ENCODE measurements around the gene ELMO1. TPM values are rescaled to one million over a fixed set of nuclear protein-coding genes. Genes with fewer than 3 reads are reported as not detected.
A peak's percentile ranks its signal among the peaks of the same experiment; 100 is the strongest.

The ELMO1 gene
- total RNA-seq, 4 donors from 2014 or later = 31.1 to 42.9 (median 38.7) TPM

DNA sequence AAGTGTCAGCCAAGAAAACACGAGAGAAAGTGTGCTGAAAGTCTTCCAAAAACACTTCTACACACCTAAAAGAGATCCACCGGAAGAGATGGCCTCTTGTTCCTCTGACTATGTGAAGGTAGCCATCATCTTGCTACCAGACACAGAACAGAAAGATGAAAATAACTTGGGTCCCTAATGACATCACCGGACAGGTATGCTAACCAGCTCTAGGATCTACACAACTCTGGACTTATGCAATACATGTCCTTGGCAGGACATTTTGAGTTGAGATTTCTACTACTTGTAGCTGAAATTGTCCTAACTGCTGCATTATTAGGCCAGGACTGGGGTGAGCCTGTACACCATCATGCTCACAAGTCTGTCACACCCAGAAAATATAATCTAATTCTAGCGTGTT lies 358.7 kb downstream of the ELMO1 start:
- H3K9me3 ChIP-seq = no peaks in the 10 kb centered on the region
- peaks cover 0 to 2% (median under 1%) of the 10 kb centered on the region in 4 donors for H3K36me3 ChIP-seq
- 73% methylated on average over 4 of the region's 4 CpGs for WGBS
- peak overlapping the region; percentile 74 to 82 (median 75) for H3K27ac ChIP-seq (replicated peaks in 1 of 4)
- intact Hi-C loops (cut with DNase I) = no loop called here
- H3K27me3 ChIP-seq = no peaks in the 10 kb centered on the region
- H3K4me1 ChIP-seq = peaks cover 13 to 67% (median 55%) of the 10 kb centered on the region in 4 donors
- H3K4me3 ChIP-seq = no peak overlapping the region
- DNase-seq (ENCODE audit: extremely low spot score) = peak; percentile 90
- TF ChIP-seq, protein P1, sequence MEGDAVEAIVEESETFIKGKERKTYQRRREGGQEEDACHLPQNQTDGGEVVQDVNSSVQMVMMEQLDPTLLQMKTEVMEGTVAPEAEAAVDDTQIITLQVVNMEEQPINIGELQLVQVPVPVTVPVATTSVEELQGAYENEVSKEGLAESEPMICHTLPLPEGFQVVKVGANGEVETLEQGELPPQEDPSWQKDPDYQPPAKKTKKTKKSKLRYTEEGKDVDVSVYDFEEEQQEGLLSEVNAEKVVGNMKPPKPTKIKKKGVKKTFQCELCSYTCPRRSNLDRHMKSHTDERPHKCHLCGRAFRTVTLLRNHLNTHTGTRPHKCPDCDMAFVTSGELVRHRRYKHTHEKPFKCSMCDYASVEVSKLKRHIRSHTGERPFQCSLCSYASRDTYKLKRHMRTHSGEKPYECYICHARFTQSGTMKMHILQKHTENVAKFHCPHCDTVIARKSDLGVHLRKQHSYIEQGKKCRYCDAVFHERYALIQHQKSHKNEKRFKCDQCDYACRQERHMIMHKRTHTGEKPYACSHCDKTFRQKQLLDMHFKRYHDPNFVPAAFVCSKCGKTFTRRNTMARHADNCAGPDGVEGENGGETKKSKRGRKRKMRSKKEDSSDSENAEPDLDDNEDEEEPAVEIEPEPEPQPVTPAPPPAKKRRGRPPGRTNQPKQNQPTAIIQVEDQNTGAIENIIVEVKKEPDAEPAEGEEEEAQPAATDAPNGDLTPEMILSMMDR (IDR thresholded peaks at IDR 0.05) = no peak
- TF ChIP-seq POLR2A (IDR thresholded peaks at IDR 0.05; ENCODE audit: low read depth) = no peak
- peak; percentile 47 to 80 for TF ChIP-seq POLR2AphosphoS5 (IDR thresholded peaks at IDR 0.05)

DNA sequence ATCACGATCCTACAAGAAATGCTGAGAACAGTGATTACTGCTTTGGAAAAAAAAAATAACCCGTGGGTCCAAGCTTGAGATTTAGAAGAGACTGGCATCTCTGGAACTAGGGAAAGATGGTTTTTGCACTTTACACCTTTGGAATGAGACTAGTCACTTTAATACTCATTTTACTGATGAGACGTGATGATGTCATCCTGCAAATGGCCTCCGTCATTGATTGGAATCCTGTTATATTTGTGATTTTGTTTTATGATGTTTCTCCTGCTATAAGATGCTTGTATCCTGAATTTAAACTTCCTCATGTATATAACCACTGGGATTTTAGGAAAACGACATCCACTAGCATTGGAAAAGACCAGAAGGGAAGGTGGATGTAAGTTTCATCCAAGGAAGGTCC lies 363.1 kb downstream of the ELMO1 start:
- TF ChIP-seq, protein P1 (IDR thresholded peaks at IDR 0.05) = no peak
- TF ChIP-seq POLR2AphosphoS5 (IDR thresholded peaks at IDR 0.05) (no peak), POLR2A (IDR thresholded peaks at IDR 0.05; ENCODE audit: low read depth) (no peak), EP300 (IDR thresholded peaks at IDR 0.05) (no peak)
- H3K27me3 ChIP-seq = no peaks in the 10 kb centered on the region
- H3K4me1 ChIP-seq = peaks cover 27 to 82% (median 72%) of the 10 kb centered on the region in 4 donors
- H3K4me3 ChIP-seq = no peak overlapping the region
- intact Hi-C loops (cut with DNase I) = no loop called here
- WGBS = 90% methylated on average over 5 of the region's 5 CpGs
- no peaks in the 10 kb centered on the region for H3K36me3 ChIP-seq
- peak overlapping the region in 2 of 4 donors; percentile 1 to 81 for H3K27ac ChIP-seq (replicated peaks in 1 of 4)
- no peaks in the 10 kb centered on the region for H3K9me3 ChIP-seq
- DNase-seq (ENCODE audit: extremely low spot score) = peak; percentile 12

DNA sequence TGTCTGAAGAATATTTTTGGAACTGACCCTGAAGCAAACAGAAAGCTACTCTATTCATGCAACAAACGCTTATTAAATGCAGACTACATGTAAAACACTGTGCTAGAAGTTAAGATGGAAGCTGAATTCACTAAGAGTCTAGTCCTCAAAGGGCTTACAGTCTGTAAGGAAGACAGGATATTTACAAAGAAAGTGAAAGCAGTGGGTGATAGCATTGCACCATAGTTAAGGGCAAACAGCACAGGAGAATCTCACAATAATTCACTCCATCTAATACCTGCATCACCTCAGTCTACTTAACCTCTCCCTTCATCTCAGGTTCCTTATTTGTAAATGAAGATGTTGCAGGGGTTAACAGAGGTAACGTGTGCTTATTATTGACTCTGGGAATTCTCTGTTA lies 364.4 kb downstream of the ELMO1 start:
- H3K4me1 ChIP-seq = peaks cover 16 to 69% (median 59%) of the 10 kb centered on the region in 4 donors
- intact Hi-C loops (cut with DNase I) = loop anchor here (5.0 kb wide), 1 partner anchor 52 kb away; no protein-coding TSS in a partner anchor

DNA sequence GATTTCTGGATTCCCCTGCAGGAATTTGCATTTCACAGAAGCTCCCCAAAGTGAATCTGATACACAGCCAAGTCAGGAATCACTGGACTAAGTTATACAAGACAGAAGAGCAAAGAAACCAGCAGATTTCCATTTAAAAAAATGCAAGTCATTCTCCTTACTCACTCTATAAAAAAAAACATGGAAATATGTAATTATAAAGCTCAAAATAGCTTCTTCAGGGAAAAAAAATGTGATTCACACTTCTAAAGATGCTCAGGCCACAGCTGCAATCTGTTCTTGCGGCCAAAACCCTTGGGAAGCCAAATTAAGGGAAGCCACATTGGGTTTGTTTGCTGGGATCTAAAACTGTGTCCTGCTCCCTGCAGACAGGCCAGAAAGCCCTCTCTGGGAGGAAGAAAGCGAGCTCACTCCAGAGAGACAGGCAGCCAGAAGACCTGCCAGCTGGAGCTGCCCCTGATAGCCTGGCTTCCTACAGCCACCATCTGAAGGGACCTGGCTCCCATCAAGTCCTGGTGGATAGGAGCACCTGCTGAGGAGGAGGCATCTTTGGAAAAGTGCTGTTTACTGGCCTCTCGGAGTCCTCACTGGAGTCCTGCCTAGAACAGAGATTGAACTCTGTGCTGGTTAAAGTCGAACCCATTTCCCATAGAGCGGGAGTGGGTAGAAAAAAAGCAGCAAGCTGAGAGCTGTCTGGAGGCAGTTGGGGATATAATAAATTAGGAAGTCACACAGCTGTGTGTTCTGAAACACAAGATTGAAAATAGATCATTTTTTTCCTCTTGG lies 365.2 kb downstream of the ELMO1 start:
- Histone ChIP-seq H3K27me3 (no peaks in the 10 kb centered on the region), H3K9me3 (no peaks in the 10 kb centered on the region), H3K36me3 (no peaks in the 10 kb centered on the region), H3K4me1 (peaks cover 16 to 61% (median 51%) of the 10 kb centered on the region in 4 donors), H3K27ac (replicated peaks in 1 of 4) (peak overlapping the region; percentile 74 to 86 (median 80)), H3K4me3 (no peak overlapping the region)
- WGBS = 68% methylated on average over 5 of the region's 5 CpGs
- DNase-seq (ENCODE audit: extremely low spot score) = peak; percentile 86
- TF ChIP-seq EP300 (IDR thresholded peaks at IDR 0.05) = no peak
- TF ChIP-seq POLR2AphosphoS5 (IDR thresholded peaks at IDR 0.05) = peak; percentile 4 to 51
- intact Hi-C loops (cut with DNase I) = loop anchor here (5.0 kb wide), 1 partner anchor 51 kb away; no protein-coding TSS in a partner anchor

More for the DNA sequence above, 364.4 kb downstream of the ELMO1 start:
- Histone ChIP-seq H3K9me3 (no peaks in the 10 kb centered on the region), H3K4me3 (no peak overlapping the region), H3K27me3 (no peaks in the 10 kb centered on the region), H3K36me3 (no peaks in the 10 kb centered on the region), H3K27ac (replicated peaks in 1 of 4) (peak overlapping the region; percentile 74 to 86 (median 80))
- DNase-seq (ENCODE audit: extremely low spot score) = no peak
- 69% methylated on average over 2 of the region's 2 CpGs for WGBS
- TF ChIP-seq POLR2A (IDR thresholded peaks at IDR 0.05; ENCODE audit: low read depth) = no peak

DNA sequence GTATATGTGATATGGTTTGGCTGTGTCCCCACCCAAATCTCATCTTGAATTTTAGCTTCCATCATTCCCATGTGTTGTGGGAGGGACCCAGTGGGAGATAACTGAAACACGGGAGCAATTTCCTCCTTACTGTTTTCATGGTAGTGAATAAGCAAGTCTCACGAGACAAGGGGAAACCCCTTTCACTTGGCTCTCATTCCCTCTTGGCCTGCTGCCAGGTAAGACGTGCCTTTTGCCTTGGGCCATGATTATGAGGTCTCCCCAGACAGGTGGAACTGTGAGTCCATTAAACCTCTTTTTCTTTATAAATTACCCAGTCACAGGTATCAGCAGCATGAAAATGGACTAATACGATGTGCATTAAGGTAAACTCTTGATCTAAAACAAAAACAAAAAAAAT lies 367.2 kb downstream of the ELMO1 start:
- DNase-seq (ENCODE audit: extremely low spot score) = peak; percentile 29
- TF ChIP-seq POLR2AphosphoS5 (IDR thresholded peaks at IDR 0.05) (peak in 1 of 2 donors; percentile 7), POLR2A (IDR thresholded peaks at IDR 0.05; ENCODE audit: low read depth) (no peak)
- Histone ChIP-seq H3K36me3 (no peaks in the 10 kb centered on the region), H3K4me3 (no peak overlapping the region), H3K27me3 (no peaks in the 10 kb centered on the region), H3K9me3 (no peaks in the 10 kb centered on the region), H3K27ac (replicated peaks in 1 of 4) (no peak overlapping the region), H3K4me1 (peaks cover 16 to 46% (median 36%) of the 10 kb centered on the region in 4 donors)
- intact Hi-C loops (cut with DNase I) = loop anchor here (5.0 kb wide), 1 partner anchor 49 kb away; no protein-coding TSS in a partner anchor
- WGBS = 25% methylated on average over 4 of the region's 4 CpGs

DNA sequence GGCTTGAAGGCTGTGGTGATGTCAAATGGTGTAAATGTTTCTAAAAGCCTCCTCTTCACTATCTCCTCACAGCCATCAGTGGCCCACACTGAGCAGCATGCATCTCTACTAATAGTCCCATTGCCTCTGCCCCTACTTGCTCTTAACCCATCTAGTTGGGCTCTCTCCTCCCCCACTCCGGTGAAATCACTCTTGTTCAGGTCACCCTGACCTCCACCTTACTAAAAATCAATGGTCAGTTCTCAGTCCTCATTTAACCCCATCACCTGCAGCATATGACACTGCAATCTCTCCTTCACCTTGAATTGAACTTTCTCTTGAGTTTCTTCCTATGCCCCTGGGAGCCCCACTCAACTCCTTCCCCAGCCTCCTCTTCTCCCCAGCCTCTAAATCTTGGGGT lies 369.2 kb downstream of the ELMO1 start:
- no peaks in the 10 kb centered on the region for H3K9me3 ChIP-seq
- H3K27ac ChIP-seq (replicated peaks in 1 of 4) = no peak overlapping the region
- no peak overlapping the region for H3K4me3 ChIP-seq
- H3K27me3 ChIP-seq = no peaks in the 10 kb centered on the region
- 95% methylated on average over 1 of the region's 1 CpG for WGBS
- TF ChIP-seq POLR2A (IDR thresholded peaks at IDR 0.05; ENCODE audit: low read depth) (no peak), EP300 (IDR thresholded peaks at IDR 0.05) (no peak), POLR2AphosphoS5 (IDR thresholded peaks at IDR 0.05) (no peak)
- TF ChIP-seq, protein P1 (IDR thresholded peaks at IDR 0.05) = no peak
- H3K36me3 ChIP-seq = no peaks in the 10 kb centered on the region
- DNase-seq (ENCODE audit: extremely low spot score) = peak; percentile 34
- intact Hi-C loops (cut with DNase I) = no loop called here
- H3K4me1 ChIP-seq = peaks cover 16 to 31% (median 26%) of the 10 kb centered on the region in 4 donors
